WTC11 (cell line): ENCODE data around the gene KRT33A.

ENCODE experiments used
- ATF1 ChIP-seq: sonication (generic); formaldehyde crosslinking; IDR thresholded peaks from 2 replicates; pipeline ENCODE4 v1.8.1; 2023; ENCODE audit warnings: mild to moderate bottlenecking, moderate library complexity, missing genetic modification reagents
- CTCF ChIP-seq: fragments of 200-600 bp; IDR thresholded peaks from 2 replicates; pipeline ENCODE4 v1.8.0; 2022; ENCODE audit warnings: antibody characterized with exemption
- ELF4 ChIP-seq: sonication (generic); formaldehyde crosslinking; IDR thresholded peaks from 2 replicates; pipeline ENCODE4 v1.8.1; 2022; ENCODE audit warnings: low read depth, mild to moderate bottlenecking, moderate library complexity, missing genetic modification reagents
- IRF2 ChIP-seq: sonication (generic); formaldehyde crosslinking; IDR thresholded peaks from 2 replicates; pipeline ENCODE4 v1.8.0; 2022; ENCODE audit warnings: low read depth, missing genetic modification reagents, borderline replicate concordance
- SOX15 ChIP-seq: fragments of 250-450 bp; sonication (Bioruptor Pico); IDR thresholded peaks from 2 replicates; pipeline ENCODE4 v1.9.0; 2021; ENCODE audit warnings: mild to moderate bottlenecking
- SP1 ChIP-seq: sonication (generic); formaldehyde crosslinking; conservative IDR thresholded peaks from 2 replicates; pipeline ENCODE4 v1.8.1; 2022; ENCODE audit warnings: missing genetic modification reagents
- ZNF121 ChIP-seq: sonication (generic); formaldehyde crosslinking; IDR thresholded peaks from 2 replicates; pipeline ENCODE4 v1.8.0; 2023; ENCODE audit warnings: missing genetic modification reagents
- ZNF232 ChIP-seq: sonication (generic); formaldehyde crosslinking; IDR thresholded peaks from 2 replicates; pipeline ENCODE4 v1.8.0; 2022; ENCODE audit warnings: mild to moderate bottlenecking, missing genetic modification reagents
- TF ChIP-seq, protein P1 (sequence below): sonication (generic); formaldehyde crosslinking; IDR thresholded peaks from 2 replicates; pipeline ENCODE4 v1.8.1; 2023; ENCODE audit warnings: mild to moderate bottlenecking, missing genetic modification reagents, moderate library complexity
- TF ChIP-seq, protein P2 (sequence below): sonication (generic); formaldehyde crosslinking; IDR thresholded peaks from 2 replicates; pipeline ENCODE4 v1.8.1; 2023; ENCODE audit warnings: mild to moderate bottlenecking, moderate library complexity, missing genetic modification reagents
- TF ChIP-seq, protein P3 (sequence below): sonication (generic); formaldehyde crosslinking; IDR thresholded peaks from 2 replicates; pipeline ENCODE4 v1.8.1; 2023; ENCODE audit warnings: mild to moderate bottlenecking, missing genetic modification reagents
- TF ChIP-seq, protein P4 (sequence below): fragments of 250-450 bp; sonication (Bioruptor Pico); IDR thresholded peaks from 2 replicates; pipeline ENCODE4 v2.1.2; 2022; ENCODE audit warnings: mild to moderate bottlenecking, moderate library complexity

DNA sequence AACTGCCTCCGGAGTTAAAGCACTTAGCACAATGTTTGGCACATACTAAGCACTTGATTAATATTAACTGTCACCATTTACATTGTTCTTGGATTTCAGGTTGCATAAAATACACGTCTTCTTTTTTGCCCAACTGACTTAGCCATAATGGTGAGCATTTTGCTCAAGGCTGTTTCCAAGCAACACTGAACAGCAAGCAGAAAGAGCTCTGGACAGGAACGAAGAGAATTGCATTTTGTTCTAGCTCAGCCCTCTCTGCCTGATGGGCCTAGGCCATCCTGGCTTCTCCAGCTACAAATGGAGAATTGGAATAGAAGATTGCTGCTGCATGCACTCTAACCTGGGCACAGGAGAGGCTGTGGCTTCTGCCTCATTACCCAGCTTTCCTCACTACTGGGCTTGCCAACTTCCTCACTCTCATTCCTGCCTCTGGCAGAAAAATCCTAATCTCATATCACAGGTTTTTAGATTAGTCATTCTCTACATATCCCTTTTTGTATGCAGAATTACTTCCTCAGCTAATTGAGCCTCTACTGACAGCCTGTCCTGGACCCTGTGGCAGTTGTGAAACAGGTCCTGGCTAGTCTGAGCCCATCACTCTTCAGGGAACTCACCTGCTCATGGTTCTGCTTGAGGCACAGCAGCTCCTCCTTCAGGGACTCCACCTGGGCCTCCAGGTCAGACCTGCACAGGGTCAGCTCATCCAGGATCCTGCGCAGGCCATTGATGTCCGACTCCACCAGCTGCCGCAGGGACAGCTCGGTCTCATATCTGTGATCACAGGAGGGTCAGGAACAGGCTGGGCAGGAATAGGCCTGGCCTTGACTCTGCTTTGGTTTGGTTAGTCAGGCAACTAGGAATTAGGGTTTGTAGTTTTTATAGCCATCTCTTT lies 2.5 kb downstream of the KRT33A start:
- TF ChIP-seq, protein P1, sequence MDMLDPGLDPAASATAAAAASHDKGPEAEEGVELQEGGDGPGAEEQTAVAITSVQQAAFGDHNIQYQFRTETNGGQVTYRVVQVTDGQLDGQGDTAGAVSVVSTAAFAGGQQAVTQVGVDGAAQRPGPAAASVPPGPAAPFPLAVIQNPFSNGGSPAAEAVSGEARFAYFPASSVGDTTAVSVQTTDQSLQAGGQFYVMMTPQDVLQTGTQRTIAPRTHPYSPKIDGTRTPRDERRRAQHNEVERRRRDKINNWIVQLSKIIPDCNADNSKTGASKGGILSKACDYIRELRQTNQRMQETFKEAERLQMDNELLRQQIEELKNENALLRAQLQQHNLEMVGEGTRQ: no peak
- TF ChIP-seq ZNF232 (CRISPR knock-in tag) (no peak), CTCF (no peak), SOX15 (CRISPR knock-in tag) (no peak), IRF2 (CRISPR knock-in tag) (no peak), ATF1 (CRISPR knock-in tag) (no peak), SP1 (CRISPR knock-in tag) (no peak), ZNF121 (no peak), ELF4 (CRISPR knock-in tag) (no peak)
- TF ChIP-seq, protein P2, sequence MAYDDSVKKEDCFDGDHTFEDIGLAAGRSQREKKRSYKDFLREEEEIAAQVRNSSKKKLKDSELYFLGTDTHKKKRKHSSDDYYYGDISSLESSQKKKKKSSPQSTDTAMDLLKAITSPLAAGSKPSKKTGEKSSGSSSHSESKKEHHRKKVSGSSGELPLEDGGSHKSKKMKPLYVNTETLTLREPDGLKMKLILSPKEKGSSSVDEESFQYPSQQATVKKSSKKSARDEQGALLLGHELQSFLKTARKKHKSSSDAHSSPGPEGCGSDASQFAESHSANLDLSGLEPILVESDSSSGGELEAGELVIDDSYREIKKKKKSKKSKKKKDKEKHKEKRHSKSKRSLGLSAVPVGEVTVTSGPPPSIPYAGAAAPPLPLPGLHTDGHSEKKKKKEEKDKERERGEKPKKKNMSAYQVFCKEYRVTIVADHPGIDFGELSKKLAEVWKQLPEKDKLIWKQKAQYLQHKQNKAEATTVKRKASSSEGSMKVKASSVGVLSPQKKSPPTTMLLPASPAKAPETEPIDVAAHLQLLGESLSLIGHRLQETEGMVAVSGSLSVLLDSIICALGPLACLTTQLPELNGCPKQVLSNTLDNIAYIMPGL (CRISPR knock-in tag): no peak
- TF ChIP-seq, protein P3, sequence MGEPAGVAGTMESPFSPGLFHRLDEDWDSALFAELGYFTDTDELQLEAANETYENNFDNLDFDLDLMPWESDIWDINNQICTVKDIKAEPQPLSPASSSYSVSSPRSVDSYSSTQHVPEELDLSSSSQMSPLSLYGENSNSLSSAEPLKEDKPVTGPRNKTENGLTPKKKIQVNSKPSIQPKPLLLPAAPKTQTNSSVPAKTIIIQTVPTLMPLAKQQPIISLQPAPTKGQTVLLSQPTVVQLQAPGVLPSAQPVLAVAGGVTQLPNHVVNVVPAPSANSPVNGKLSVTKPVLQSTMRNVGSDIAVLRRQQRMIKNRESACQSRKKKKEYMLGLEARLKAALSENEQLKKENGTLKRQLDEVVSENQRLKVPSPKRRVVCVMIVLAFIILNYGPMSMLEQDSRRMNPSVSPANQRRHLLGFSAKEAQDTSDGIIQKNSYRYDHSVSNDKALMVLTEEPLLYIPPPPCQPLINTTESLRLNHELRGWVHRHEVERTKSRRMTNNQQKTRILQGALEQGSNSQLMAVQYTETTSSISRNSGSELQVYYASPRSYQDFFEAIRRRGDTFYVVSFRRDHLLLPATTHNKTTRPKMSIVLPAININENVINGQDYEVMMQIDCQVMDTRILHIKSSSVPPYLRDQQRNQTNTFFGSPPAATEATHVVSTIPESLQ (CRISPR knock-in tag): no peak
- TF ChIP-seq, protein P4, sequence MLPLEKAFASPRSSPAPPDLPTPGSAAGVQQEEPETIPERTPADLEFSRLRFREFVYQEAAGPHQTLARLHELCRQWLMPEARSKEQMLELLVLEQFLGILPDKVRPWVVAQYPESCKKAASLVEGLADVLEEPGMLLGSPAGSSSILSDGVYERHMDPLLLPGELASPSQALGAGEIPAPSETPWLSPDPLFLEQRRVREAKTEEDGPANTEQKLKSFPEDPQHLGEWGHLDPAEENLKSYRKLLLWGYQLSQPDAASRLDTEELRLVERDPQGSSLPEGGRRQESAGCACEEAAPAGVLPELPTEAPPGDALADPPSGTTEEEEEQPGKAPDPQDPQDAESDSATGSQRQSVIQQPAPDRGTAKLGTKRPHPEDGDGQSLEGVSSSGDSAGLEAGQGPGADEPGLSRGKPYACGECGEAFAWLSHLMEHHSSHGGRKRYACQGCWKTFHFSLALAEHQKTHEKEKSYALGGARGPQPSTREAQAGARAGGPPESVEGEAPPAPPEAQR (CRISPR knock-in tag): no peak
